ENCODE results near the gene TMX4. TPM values are rescaled to one million over a fixed set of nuclear protein-coding genes. Genes with fewer than 3 reads are reported as not detected.
A peak's percentile ranks its signal among the peaks of the same experiment; 100 is the strongest.

TMX4 gene, protein sequence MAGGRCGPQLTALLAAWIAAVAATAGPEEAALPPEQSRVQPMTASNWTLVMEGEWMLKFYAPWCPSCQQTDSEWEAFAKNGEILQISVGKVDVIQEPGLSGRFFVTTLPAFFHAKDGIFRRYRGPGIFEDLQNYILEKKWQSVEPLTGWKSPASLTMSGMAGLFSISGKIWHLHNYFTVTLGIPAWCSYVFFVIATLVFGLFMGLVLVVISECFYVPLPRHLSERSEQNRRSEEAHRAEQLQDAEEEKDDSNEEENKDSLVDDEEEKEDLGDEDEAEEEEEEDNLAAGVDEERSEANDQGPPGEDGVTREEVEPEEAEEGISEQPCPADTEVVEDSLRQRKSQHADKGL
- total RNA-seq (10 to 100 TPM; 58.8 to 66.3 TPM), total RNA-seq (118 to 156 reads per million in 2 donors)

DNA sequence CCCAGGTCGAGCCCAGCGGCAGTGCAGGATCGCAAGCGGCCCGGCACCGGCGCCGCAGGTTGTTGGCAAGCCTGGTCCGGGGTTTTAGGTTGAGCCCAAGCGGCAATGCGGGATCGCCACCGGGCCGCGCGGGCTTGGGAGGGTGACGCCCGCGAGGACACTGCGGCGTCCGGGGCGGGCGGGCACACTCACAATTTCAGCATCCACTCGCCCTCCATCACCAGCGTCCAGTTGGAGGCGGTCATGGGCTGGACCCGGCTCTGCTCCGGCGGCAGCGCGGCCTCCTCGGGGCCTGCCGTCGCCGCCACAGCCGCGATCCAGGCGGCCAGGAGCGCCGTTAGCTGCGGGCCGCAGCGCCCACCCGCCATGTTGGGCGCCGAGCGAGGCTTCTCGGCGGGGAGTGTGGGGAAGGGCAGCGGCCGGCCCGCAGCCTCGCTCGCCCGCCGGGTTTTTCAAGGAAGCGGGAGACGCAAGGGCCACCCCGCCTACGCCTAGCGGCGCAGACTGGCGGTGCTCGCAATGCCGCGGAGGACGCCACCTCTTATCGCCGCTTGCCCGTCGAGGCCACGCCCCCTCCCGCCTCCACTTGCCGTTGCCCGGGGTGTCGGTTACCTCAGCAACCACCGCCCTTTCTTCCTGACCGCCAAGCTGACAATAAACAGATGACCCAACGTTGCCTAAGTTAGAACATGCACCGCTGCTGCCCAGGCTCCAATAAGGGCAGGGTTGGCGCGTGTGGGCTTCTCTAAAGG, at the start of gene TMX4:
Gene TMX4 (minus strand): TSS at position 516 of the 752 bp plus-strand sequence. CDS start 148 bp downstream, at position 368.
- Mint-ChIP-seq H3K4me1 (peaks cover 25% of the 10 kb centered on the region), H3K4me3 (peak within 1 kb of the TSS; percentile 93), H3K27ac (no peak within 1 kb of the TSS), H3K27me3 (no peaks in the 10 kb centered on the region), H3K36me3 (ENCODE audit: low read depth) (peaks cover 4% of the 10 kb centered on the region)
- peak; percentile 79 to 87 (median 82) for DNase-seq
- peak; percentile 87 for ATAC-seq
- H3K9me3 ChIP-seq (ENCODE audit: control insufficient read depth, low read length, poor library complexity, severe bottlenecking): no peaks in the 10 kb centered on the region

DNA sequence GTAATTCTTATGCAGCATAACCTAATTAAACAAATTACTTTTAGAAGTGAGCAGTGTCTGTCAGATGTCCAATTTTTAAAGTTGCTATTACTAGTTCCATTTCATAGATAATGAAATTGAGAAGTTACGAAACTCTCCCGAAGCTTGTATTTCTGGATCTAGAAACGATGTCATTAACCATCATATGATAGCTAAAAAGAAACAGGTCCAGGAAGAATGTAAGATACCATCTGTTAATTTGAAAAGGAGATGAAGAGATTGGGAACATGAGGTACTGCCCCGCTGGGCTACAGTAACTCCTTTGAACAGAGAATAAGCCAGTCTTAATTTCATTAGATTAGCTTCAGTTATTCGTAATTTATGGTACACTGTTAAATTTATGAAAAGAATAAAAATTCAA, 47.5 kb upstream of the TMX4 start:
- H3K27ac Mint-ChIP-seq: no peak overlapping the region
- no peak for ATAC-seq
- peaks cover 26% of the 10 kb centered on the region for H3K27me3 Mint-ChIP-seq
- DNase-seq: no peak
- H3K36me3 Mint-ChIP-seq (ENCODE audit: low read depth): no peaks in the 10 kb centered on the region
- no peaks in the 10 kb centered on the region for H3K4me1 Mint-ChIP-seq
- no peaks in the 10 kb centered on the region for H3K9me3 ChIP-seq (ENCODE audit: control insufficient read depth, low read length, poor library complexity, severe bottlenecking)
- no peak overlapping the region for H3K4me3 Mint-ChIP-seq

DNA sequence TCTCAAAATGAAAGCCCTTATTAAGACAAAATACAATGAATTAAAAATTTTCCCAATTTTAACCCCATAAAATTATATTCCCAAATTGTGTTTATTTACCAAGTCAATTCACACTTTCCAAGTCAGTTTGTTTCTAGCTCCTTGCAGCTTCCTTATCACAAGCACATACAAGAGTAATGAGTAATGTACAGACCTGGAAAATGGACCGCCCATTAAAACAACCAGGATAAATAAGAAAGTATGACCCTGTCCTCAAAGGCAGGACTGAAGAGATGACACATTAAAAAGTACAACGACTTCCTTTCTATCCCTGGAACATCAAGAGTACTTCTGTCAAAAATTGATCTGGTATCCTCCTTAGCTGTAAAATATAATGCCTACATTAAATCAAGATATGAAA, 47.1 kb upstream of the TMX4 start:
- Mint-ChIP-seq H3K27ac (no peak overlapping the region), H3K27me3 (peaks cover 26% of the 10 kb centered on the region), H3K36me3 (ENCODE audit: low read depth) (no peaks in the 10 kb centered on the region), H3K4me1 (no peaks in the 10 kb centered on the region), H3K4me3 (no peak overlapping the region)
- ATAC-seq (no peak), DNase-seq (no peak)
- H3K9me3 ChIP-seq (ENCODE audit: control insufficient read depth, low read length, poor library complexity, severe bottlenecking): no peaks in the 10 kb centered on the region

DNA sequence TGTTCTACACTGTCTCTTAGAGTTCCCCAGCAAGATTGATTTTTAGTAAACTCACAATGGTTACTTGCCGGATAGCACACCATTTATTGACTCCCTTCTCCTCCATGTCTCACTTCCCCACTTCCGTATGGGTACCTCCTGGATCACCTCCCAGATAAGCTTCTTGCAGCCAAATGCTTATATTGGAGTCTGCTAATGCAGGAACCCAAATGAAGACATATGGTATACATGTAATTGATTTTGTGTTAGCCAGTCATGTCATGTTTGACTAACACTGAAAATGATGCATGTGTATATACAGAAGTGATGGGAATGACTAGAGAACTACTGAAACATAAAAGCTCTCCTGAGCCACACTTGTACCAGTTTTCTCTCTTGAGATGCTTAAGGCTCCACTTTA, 46.1 kb upstream of the TMX4 start:
- ATAC-seq: no peak
- DNase-seq: no peak
- no peak overlapping the region for H3K4me3 Mint-ChIP-seq
- no peak overlapping the region for H3K27ac Mint-ChIP-seq
- no peaks in the 10 kb centered on the region for H3K4me1 Mint-ChIP-seq
- H3K36me3 Mint-ChIP-seq (ENCODE audit: low read depth): no peaks in the 10 kb centered on the region
- no peaks in the 10 kb centered on the region for H3K9me3 ChIP-seq (ENCODE audit: control insufficient read depth, low read length, poor library complexity, severe bottlenecking)
- peaks cover 26% of the 10 kb centered on the region for H3K27me3 Mint-ChIP-seq

DNA sequence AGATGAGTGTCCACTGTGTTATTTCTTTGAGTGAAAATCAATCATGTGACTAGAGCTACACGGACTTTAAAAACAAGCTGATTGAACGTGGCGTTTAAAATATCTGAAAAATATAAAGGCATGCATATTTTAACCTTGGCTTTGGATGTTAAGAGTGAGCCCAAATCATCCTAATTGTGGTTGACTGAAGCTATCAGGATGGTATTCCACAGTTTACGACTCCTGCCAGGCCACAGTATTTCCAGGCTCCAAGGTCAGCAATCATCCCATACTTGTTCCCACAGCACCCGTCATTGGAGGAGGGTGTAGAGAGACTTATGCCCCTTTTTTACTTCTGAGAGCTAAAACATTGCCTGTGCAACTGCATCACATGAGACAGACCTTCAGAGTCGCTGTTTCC, 43.2 kb upstream of the TMX4 start:
- no peak for ATAC-seq
- Mint-ChIP-seq H3K4me3 (no peak overlapping the region), H3K4me1 (no peaks in the 10 kb centered on the region), H3K27me3 (peaks cover 28% of the 10 kb centered on the region), H3K36me3 (ENCODE audit: low read depth) (no peaks in the 10 kb centered on the region), H3K27ac (no peak overlapping the region)
- no peaks in the 10 kb centered on the region for H3K9me3 ChIP-seq (ENCODE audit: control insufficient read depth, low read length, poor library complexity, severe bottlenecking)
- no peak for DNase-seq

DNA sequence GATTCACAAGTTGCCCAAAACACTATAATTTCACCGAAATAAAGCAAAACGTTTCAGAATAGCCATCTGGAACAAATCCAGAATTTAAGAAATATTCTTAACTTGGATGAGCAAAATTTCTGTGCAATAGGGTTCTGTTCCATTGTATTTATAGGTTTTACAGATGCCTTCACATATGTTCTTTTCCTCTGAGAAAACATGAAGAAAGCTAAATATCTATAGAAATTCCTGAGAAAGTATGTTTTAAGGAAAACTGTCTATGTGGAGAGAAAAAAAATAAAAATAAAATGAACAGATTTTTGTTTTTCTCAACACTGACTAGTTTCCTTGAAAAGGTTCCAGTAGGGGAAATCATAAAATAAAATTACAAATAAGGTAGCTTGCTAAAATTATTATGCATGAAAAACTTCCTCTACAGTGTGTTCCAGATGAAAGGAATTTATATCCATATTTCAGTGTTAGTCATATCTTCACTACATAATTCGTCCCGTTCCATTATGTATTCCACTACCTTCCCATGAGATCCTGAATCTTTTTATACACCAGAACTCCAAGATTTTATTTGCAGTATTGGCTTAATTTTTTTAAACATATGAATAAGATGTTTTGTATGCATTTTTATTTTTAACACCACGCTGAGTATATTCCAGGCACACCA, 42.4 kb upstream of the TMX4 start:
- no peak overlapping the region for H3K4me3 Mint-ChIP-seq
- no peaks in the 10 kb centered on the region for H3K4me1 Mint-ChIP-seq
- H3K27me3 Mint-ChIP-seq: peaks cover 29% of the 10 kb centered on the region
- H3K9me3 ChIP-seq (ENCODE audit: control insufficient read depth, low read length, poor library complexity, severe bottlenecking): no peaks in the 10 kb centered on the region
- no peaks in the 10 kb centered on the region for H3K36me3 Mint-ChIP-seq (ENCODE audit: low read depth)
- ATAC-seq (no peak), DNase-seq (no peak)
- no peak overlapping the region for H3K27ac Mint-ChIP-seq

DNA sequence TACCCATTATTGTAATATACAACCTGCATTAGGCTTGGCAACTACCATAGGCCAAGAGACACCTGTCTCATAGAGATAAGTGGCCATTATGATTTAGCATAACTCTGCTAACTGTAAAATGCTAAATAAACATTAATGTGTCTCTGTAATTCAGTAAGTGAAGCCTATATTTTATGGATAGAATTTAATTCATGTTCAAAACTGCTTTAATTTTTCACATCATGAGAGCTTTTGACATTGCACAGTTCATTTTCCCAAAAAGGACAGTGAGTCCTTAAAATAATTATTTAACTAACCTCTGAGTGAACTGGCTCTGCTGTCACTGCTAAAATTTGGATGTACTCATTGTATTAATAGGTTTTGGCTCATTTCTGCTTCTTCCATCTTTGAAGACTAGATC, 41.4 kb upstream of the TMX4 start:
- H3K4me3 Mint-ChIP-seq: no peak overlapping the region
- no peak overlapping the region for H3K27ac Mint-ChIP-seq
- no peaks in the 10 kb centered on the region for H3K4me1 Mint-ChIP-seq
- no peak for ATAC-seq
- no peak for DNase-seq
- H3K36me3 Mint-ChIP-seq (ENCODE audit: low read depth): no peaks in the 10 kb centered on the region
- peaks cover 24% of the 10 kb centered on the region for H3K27me3 Mint-ChIP-seq
- no peaks in the 10 kb centered on the region for H3K9me3 ChIP-seq (ENCODE audit: control insufficient read depth, low read length, poor library complexity, severe bottlenecking)

DNA sequence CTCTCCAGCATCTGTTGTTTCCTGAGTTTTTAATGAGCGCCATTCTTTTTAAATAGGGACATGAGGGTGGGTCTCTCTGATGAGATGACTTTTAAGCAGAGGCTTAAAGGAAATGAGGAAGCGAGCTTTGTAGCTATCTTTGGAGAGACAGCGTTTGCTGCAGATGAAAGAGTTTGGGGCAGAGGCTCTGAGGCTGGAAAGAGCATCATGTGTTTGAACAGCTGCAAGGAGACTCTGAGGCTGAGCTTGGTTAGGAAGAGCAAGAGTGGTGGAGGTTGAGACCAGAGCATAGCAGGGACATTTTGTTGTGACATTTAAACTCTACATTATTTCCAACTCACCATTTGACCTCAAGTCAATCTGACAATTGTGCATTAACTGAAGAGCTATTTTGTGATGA, 38.3 kb upstream of the TMX4 start:
- ATAC-seq (no peak), DNase-seq (no peak)
- Mint-ChIP-seq H3K4me3 (no peak overlapping the region), H3K36me3 (ENCODE audit: low read depth) (no peaks in the 10 kb centered on the region), H3K27me3 (peaks cover 5% of the 10 kb centered on the region), H3K4me1 (no peaks in the 10 kb centered on the region), H3K27ac (no peak overlapping the region)
- H3K9me3 ChIP-seq (ENCODE audit: control insufficient read depth, low read length, poor library complexity, severe bottlenecking): no peaks in the 10 kb centered on the region

DNA sequence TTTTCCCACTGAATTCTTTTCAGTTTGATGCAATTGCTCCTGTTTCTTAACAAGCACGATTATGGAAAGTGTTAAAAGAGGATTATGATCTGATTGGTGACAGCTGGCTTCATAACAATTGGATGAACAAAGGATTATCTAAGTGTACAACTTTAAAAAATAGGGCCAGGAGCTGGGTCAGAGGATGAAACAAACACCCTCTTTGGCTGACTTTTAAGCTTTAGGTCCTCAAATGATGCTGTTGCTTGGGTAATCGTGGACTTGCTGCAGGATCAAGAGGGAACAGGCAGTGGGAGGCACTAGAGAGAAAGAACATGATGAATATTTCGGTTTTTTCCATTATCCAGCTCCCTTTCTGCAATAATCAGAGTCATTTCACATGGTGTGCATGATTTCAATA, 35.5 kb upstream of the TMX4 start:
- Mint-ChIP-seq H3K36me3 (ENCODE audit: low read depth) (no peaks in the 10 kb centered on the region), H3K4me3 (no peak overlapping the region), H3K4me1 (peaks cover 4% of the 10 kb centered on the region), H3K27ac (no peak overlapping the region), H3K27me3 (peaks cover 19% of the 10 kb centered on the region)
- ATAC-seq (no peak), DNase-seq (no peak)
- H3K9me3 ChIP-seq (ENCODE audit: control insufficient read depth, low read length, poor library complexity, severe bottlenecking): no peaks in the 10 kb centered on the region

DNA sequence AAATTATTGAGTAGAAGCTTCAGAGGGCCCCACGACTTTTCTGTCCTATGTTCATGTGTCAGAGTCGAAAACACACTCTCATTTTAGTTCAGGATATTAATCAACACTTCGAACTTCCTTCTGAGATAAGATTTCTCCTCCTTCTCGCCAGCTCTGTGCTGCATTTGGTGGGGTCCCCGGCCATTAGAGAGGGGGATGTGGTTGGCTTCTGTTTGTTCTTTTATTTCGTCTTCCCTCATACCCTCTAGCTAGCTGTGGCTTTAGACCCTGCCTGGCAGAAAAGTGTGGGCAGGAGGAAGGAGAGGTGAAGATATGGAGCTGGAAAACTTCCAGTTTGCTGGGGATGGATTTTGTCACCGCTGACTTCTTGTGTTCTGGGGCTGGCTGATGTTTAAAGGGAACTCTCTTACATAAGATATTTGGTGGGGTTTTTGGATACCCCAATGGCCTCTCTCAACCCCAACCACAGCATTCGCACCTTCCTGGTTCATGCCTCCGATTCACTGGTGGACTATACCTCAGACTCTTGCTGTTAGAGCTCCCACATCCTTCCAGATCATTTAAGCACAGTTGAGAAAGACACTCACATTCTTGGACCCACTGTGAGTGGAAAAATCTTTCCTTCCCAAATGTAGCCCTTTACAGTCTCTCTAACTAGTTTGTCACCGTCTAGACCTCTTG, 30.7 kb upstream of the TMX4 start:
- peaks cover 5% of the 10 kb centered on the region for H3K4me1 Mint-ChIP-seq

DNA sequence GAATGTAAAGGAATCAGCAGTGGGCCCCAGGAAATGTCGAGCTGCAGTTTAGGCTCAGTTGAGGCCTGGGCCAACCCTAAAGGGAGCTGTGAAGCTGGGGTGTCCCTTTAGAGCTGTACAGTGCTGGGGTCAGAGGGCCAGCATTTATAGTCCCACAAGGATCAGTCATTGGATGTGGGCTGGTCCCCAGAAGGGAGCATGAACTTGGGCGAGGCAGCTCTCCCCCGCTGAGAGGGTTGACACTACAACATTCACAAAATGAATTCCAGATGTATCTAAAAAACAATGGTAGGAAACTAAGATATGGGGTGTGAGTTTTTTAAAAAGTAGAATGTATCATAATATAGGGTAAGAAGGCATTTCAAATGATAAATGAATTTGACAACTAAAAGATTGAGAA, 29.7 kb upstream of the TMX4 start:
- no peaks in the 10 kb centered on the region for H3K9me3 ChIP-seq (ENCODE audit: control insufficient read depth, low read length, poor library complexity, severe bottlenecking)
- DNase-seq (no peak), ATAC-seq (no peak)
- Mint-ChIP-seq H3K4me1 (peaks cover 5% of the 10 kb centered on the region), H3K27me3 (peaks cover 31% of the 10 kb centered on the region), H3K36me3 (ENCODE audit: low read depth) (peaks cover 3% of the 10 kb centered on the region), H3K27ac (no peak overlapping the region), H3K4me3 (no peak overlapping the region)

More for the DNA sequence above, 30.7 kb upstream of the TMX4 start:
- no peaks in the 10 kb centered on the region for H3K9me3 ChIP-seq (ENCODE audit: control insufficient read depth, low read length, poor library complexity, severe bottlenecking)
- H3K27me3 Mint-ChIP-seq: peaks cover 28% of the 10 kb centered on the region
- no peak for DNase-seq
- peak overlapping the region; percentile 67 for H3K27ac Mint-ChIP-seq
- no peak overlapping the region for H3K4me3 Mint-ChIP-seq
- ATAC-seq: no peak
- peaks cover 2% of the 10 kb centered on the region for H3K36me3 Mint-ChIP-seq (ENCODE audit: low read depth)

DNA sequence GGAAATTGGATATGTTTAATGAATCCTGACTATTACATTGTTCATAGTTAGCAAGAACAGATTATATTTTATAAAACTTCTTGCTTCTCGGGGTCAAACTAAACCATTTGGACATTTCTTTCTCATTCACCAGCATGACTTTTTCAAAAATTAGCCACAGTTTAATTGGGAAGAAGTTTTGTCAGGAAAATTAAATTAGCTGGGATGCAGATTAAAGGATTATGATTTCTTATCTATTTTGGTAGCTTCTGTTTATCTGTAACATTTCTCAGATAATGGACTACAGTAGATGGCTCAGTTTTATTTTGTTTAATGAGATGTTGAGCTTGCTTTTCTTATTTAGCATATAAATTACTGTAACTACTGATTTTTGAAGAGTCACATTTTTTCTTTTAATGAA, 26.4 kb upstream of the TMX4 start:
- no peak for ATAC-seq
- no peak for DNase-seq
- Mint-ChIP-seq H3K36me3 (ENCODE audit: low read depth) (peaks cover 3% of the 10 kb centered on the region), H3K27ac (no peak overlapping the region), H3K27me3 (peaks cover 21% of the 10 kb centered on the region), H3K4me3 (no peak overlapping the region), H3K4me1 (peaks cover 8% of the 10 kb centered on the region)
- no peaks in the 10 kb centered on the region for H3K9me3 ChIP-seq (ENCODE audit: control insufficient read depth, low read length, poor library complexity, severe bottlenecking)
